Neural progenitor cell (in vitro differentiated cells): ENCODE data around the gene EFCAB11.

Source experiments
- EZH2 ChIP-seq: fragments of 200-600 bp; sonication (generic); IDR thresholded peaks from 2 replicates; pipeline ENCODE4 v1.6.1; 2017; ENCODE audit warnings: antibody characterized with exemption, mild to moderate bottlenecking, moderate library complexity
- EZH2phosphoT487 ChIP-seq: fragments of 200-600 bp; sonication (generic); IDR thresholded peaks from 2 replicates; pipeline ENCODE4 v1.6.1; 2017; ENCODE audit warnings: antibody characterized with exemption
- TF ChIP-seq, protein P1 (sequence below): fragments of 200-600 bp; sonication (generic); IDR thresholded peaks from 2 replicates; pipeline ENCODE4 v1.5.1; 2017; ENCODE audit warnings: antibody characterized with exemption, mild to moderate bottlenecking

- TF ChIP-seq, protein P1, sequence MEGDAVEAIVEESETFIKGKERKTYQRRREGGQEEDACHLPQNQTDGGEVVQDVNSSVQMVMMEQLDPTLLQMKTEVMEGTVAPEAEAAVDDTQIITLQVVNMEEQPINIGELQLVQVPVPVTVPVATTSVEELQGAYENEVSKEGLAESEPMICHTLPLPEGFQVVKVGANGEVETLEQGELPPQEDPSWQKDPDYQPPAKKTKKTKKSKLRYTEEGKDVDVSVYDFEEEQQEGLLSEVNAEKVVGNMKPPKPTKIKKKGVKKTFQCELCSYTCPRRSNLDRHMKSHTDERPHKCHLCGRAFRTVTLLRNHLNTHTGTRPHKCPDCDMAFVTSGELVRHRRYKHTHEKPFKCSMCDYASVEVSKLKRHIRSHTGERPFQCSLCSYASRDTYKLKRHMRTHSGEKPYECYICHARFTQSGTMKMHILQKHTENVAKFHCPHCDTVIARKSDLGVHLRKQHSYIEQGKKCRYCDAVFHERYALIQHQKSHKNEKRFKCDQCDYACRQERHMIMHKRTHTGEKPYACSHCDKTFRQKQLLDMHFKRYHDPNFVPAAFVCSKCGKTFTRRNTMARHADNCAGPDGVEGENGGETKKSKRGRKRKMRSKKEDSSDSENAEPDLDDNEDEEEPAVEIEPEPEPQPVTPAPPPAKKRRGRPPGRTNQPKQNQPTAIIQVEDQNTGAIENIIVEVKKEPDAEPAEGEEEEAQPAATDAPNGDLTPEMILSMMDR = no peak
- TF ChIP-seq EZH2 (no peak), EZH2phosphoT487 (no peak)
Observed at GRCh38 chr14:89811954-89812575, 142.5 kb downstream of the EFCAB11 start.
